RWPE2 (cell line): ENCODE results near the gene GNAI3.

Experiments used
- ATAC-seq: fragments of 200-7000 bp; cut with Tn5 transposase; 3 replicates; pipeline ENCODE4 v1.9.1; 2021; ENCODE audit warnings: low read depth
- DNase-seq: peaks from one replicate; pipeline ENCODE4 v3.0.0-alpha.2; 2020; ENCODE audit warnings: low spot score
- H3K27ac ChIP-seq: fragments of 450-650 bp; 2 replicates; pipeline ENCODE4 v1.5.1; 2017; ENCODE audit warnings: mild to moderate bottlenecking; ENCODE audit not compliant: poor library complexity, severe bottlenecking
- H3K27me3 ChIP-seq: fragments of 250-450 bp; sonication (Bioruptor Pico); 2 replicates; pipeline ENCODE4 v1.5.1; 2021; ENCODE audit warnings: mild to moderate bottlenecking, moderate library complexity; ENCODE audit not compliant: insufficient read depth, poor library complexity, severe bottlenecking
- H3K36me3 ChIP-seq: fragments of 250-450 bp; sonication (Bioruptor Pico); 2 replicates; pipeline ENCODE4 v1.5.1; 2020; ENCODE audit warnings: low read depth, mild to moderate bottlenecking, moderate library complexity
- H3K4me1 ChIP-seq: fragments of 250-450 bp; sonication (Bioruptor Pico); 2 replicates; pipeline ENCODE4 v1.5.1; 2021; ENCODE audit warnings: mild to moderate bottlenecking, moderate library complexity; ENCODE audit not compliant: insufficient read depth, poor library complexity, severe bottlenecking
- H3K4me3 ChIP-seq: fragments of 250-450 bp; sonication (Bioruptor Pico); 2 replicates; pipeline ENCODE4 v1.5.1; 2021; ENCODE audit warnings: mild to moderate bottlenecking, moderate library complexity; ENCODE audit not compliant: severe bottlenecking
- H3K9me3 ChIP-seq: fragments of 250-450 bp; sonication (Bioruptor Pico); 2 replicates; pipeline ENCODE4 v1.5.1; 2021; ENCODE audit warnings: mild to moderate bottlenecking, moderate library complexity; ENCODE audit not compliant: severe bottlenecking
- TF ChIP-seq, protein P1 (sequence below): fragments of 450-650 bp; IDR thresholded peaks from one replicate; pipeline ENCODE4 v1.5.1; 2017; ENCODE audit warnings: mild to moderate bottlenecking, moderate library complexity; ENCODE audit not compliant: poor library complexity, severe bottlenecking

The GNAI3 gene

GRCh38 chr1:109626682-109627408 lies 78.4 kb downstream of the GNAI3 start:
- Histone ChIP-seq H3K27ac (no peak overlapping the region), H3K4me3 (no peak overlapping the region), H3K4me1 (peaks cover 2% of the 10 kb centered on the region), H3K9me3 (no peaks in the 10 kb centered on the region), H3K36me3 (peaks cover 29% of the 10 kb centered on the region), H3K27me3 (no peaks in the 10 kb centered on the region)
- TF ChIP-seq, protein P1, sequence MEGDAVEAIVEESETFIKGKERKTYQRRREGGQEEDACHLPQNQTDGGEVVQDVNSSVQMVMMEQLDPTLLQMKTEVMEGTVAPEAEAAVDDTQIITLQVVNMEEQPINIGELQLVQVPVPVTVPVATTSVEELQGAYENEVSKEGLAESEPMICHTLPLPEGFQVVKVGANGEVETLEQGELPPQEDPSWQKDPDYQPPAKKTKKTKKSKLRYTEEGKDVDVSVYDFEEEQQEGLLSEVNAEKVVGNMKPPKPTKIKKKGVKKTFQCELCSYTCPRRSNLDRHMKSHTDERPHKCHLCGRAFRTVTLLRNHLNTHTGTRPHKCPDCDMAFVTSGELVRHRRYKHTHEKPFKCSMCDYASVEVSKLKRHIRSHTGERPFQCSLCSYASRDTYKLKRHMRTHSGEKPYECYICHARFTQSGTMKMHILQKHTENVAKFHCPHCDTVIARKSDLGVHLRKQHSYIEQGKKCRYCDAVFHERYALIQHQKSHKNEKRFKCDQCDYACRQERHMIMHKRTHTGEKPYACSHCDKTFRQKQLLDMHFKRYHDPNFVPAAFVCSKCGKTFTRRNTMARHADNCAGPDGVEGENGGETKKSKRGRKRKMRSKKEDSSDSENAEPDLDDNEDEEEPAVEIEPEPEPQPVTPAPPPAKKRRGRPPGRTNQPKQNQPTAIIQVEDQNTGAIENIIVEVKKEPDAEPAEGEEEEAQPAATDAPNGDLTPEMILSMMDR, result no peak
- no peak for DNase-seq
- no peak for ATAC-seq

DNA sequence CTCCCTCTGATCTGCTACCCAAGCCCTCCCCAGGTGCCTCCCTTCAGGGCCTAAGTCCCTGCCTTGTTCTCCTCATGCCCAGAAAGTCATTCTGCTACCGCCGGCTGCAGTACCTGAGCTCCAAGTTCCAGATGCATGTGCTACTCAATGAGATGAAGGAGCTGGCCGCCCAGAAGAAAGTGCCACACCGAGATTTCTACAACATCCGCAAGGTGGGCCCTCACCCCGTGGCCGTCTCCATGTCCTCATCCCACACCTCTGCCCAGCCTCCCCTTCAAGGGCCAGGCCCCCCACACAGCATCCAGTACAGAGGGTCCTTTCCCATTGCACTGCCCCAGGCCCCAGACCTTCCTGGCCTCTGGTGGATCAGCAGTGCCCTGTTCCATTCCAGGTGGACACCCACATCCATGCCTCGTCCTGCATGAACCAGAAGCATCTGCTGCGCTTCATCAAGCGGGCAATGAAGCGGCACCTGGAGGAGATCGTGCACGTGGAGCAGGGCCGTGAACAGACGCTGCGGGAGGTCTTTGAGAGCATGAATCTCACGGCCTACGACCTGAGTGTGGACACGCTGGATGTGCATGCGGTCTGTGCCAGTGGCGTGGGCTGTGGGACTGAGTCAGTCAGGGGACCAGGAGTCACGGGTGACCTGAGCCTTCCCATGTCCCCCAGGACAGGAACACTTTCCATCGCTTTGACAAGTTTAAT lies 79.4 kb downstream of the GNAI3 start:
- no peak for DNase-seq

DNA sequence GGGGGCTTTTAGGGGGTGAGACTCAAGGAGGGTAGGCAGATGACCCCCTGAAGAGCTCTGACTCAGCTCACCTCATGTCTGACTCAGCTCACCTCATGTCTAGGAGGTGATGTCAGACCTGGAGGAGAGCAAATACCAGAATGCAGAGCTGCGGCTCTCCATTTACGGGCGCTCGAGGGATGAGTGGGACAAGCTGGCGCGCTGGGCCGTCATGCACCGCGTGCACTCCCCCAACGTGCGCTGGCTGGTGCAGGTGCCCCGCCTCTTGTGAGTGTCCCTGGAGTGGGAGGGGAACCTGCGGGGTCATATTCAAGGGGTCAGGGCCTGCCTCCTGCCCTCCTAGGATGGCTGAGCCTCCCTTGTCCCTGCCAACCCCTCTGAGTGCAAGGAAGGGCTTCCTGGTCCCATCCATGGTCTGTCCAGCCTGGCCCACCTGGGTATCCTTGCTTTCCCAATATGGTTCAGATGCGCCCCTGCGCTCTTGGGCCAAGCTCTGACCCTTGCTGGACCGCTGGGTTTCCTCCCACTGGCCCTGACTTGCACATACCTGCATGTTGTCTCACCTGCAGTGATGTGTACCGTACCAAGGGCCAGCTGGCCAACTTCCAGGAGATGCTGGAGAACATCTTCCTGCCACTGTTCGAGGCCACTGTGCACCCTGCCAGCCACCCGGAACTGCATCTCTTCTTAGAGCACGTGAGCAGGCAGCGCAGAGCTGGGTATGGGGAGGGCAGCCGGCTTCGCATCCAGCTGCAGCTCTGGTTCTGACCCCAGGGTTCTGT lies 80.3 kb downstream of the GNAI3 start:
- H3K4me1 ChIP-seq, result peaks cover 2% of the 10 kb centered on the region
- ATAC-seq, result peak; percentile 51
- H3K4me3 ChIP-seq, result no peak overlapping the region
- peaks cover 29% of the 10 kb centered on the region for H3K36me3 ChIP-seq
- TF ChIP-seq, protein P1, result no peak
- DNase-seq, result no peak
- no peaks in the 10 kb centered on the region for H3K9me3 ChIP-seq
- no peak overlapping the region for H3K27ac ChIP-seq
- no peaks in the 10 kb centered on the region for H3K27me3 ChIP-seq

More for the DNA sequence above, 79.4 kb downstream of the GNAI3 start:
- H3K36me3 ChIP-seq, result peaks cover 29% of the 10 kb centered on the region
- H3K4me3 ChIP-seq, result no peak overlapping the region
- peak overlapping the region; percentile 22 for H3K27ac ChIP-seq
- H3K27me3 ChIP-seq, result no peaks in the 10 kb centered on the region
- ATAC-seq, result no peak
- TF ChIP-seq, protein P1, result no peak
- peaks cover 2% of the 10 kb centered on the region for H3K4me1 ChIP-seq
- no peaks in the 10 kb centered on the region for H3K9me3 ChIP-seq

DNA sequence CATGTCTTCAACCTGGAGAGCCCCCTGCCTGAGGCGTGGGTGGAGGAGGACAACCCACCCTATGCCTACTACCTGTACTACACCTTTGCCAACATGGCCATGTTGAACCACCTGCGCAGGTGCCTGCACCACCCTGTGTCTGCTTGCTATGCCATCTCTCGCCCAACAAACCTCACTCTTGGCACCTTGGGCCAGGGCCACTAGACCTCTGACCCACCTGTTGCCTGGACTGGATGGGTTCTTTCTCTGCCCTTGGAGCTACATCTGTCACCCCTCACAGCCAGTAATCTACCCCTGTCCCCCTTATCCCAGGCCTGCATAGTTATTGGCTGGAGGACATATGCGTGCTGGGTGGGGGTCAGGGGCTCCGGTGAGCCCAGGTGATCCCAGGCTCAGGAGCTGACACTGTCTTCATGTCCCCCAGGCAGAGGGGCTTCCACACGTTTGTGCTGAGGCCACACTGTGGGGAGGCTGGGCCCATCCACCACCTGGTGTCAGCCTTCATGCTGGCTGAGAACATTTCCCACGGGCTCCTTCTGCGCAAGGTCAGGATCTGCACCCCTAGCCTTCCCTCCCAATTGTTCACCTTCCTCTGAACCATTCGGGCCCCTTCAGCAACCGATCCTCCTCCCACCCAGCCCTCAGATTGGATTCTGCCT lies 81.1 kb downstream of the GNAI3 start:
- Histone ChIP-seq H3K27me3 (no peaks in the 10 kb centered on the region), H3K27ac (no peak overlapping the region), H3K9me3 (no peaks in the 10 kb centered on the region), H3K36me3 (peaks cover 29% of the 10 kb centered on the region), H3K4me1 (peaks cover 2% of the 10 kb centered on the region), H3K4me3 (no peak overlapping the region)
- ATAC-seq (no peak), DNase-seq (no peak)
- TF ChIP-seq, protein P1, result no peak
